ENCODE results near the gene UGT2A1. TPM values are rescaled to one million over a fixed set of nuclear protein-coding genes. Genes with fewer than 3 reads are reported as not detected.

Gene UGT2A1
- total and polyA plus RNA-seq, 2 of the 13 experiments (the other 11 are each of a cell fraction or from before 2014, with no cell fraction given): not detected

- no peaks in the 10 kb centered on the region for H3K79me2 ChIP-seq (ENCODE audit: insufficient read depth, low read length)
- ATAC-seq (no peak), FAIRE-seq (no peak), DNase-seq (ENCODE audit: low spot score) (no peak)
- intact Hi-C loops (cut with micrococcal nuclease; ENCODE audit: unreplicated experiment): no loop called here
- ChIA-PET CTCF (ENCODE audit: low intra/inter-chr PET ratio, low total read pairs) (no interaction called here), POLR2A (no interaction called here)
- BruUV-seq (replicated peaks): no TSS peak
- no peaks in the 10 kb centered on the region for H3K4me1 ChIP-seq (ENCODE audit: insufficient read depth, low read length)
- H3K27ac ChIP-seq (ENCODE audit: extremely low read length, insufficient read depth, low read length): no peak overlapping the region
- no peaks in the 10 kb centered on the region for H4K20me1 ChIP-seq (ENCODE audit: insufficient read depth, low read length)
- TF ChIP-seq NPAS2 (CRISPR knock-in tag; IDR thresholded peaks at IDR 0.05; ENCODE audit: borderline replicate concordance) (no peak), GMEB2 (CRISPR knock-in tag; IDR thresholded peaks at IDR 0.05; ENCODE audit: low read depth) (no peak), ZNF441 (CRISPR knock-in tag; IDR thresholded peaks at IDR 0.05; ENCODE audit: borderline replicate concordance) (no peak), FOXJ3 (CRISPR knock-in tag; IDR thresholded peaks at IDR 0.05; ENCODE audit: borderline replicate concordance) (no peak)
- no peak overlapping the region for H3K9ac ChIP-seq (ENCODE audit: insufficient read depth, low read depth, low read length)
- H3K4me3 ChIP-seq (replicated peaks in 1 of 3; ENCODE audit: insufficient read depth in 1 of 3, low read depth in 2 of 3, low read length in 3 of 3): no peak overlapping the region
- H2AFZ ChIP-seq (ENCODE audit: low read length): no peak overlapping the region
- no peaks in the 10 kb centered on the region for H3K9me3 ChIP-seq (ENCODE audit: low read length)
- 31% methylated on average over 1 of the region's 1 CpG for WGBS (ENCODE audit: low lambda C conversion rate)
- H3K36me3 ChIP-seq (replicated peaks in 1 of 2; ENCODE audit: control insufficient read depth in 1 of 2, insufficient read depth in 2 of 2, low read length in 2 of 2): no peaks in the 10 kb centered on the region
- in situ Hi-C loops (cut with HindIII; ENCODE audit: extremely low pct_ligation_motif_present, low pct_unique_long_range_greater_than_20kb): no loop called here
- H3K27me3 ChIP-seq (ENCODE audit: control insufficient read depth in 1 of 2, insufficient read depth in 2 of 2, low read length in 2 of 2): no peaks in the 10 kb centered on the region; a peak in 1 of 5 replicates
- no peak overlapping the region for H3K4me2 ChIP-seq (ENCODE audit: low read depth, low read length)
Observed at GRCh38 chr4:69568787-69569186, 84.3 kb downstream of the UGT2A1 start.

- in situ Hi-C loops (cut with HindIII; ENCODE audit: extremely low pct_ligation_motif_present, low pct_unique_long_range_greater_than_20kb): no loop called here
- FAIRE-seq (no peak), DNase-seq (ENCODE audit: low spot score) (no peak), ATAC-seq (no peak)
- H3K36me3 ChIP-seq (replicated peaks in 1 of 2; ENCODE audit: control insufficient read depth in 1 of 2, insufficient read depth in 2 of 2, low read length in 2 of 2): no peaks in the 10 kb centered on the region
- H3K4me3 ChIP-seq (replicated peaks in 1 of 3; ENCODE audit: insufficient read depth in 1 of 3, low read depth in 2 of 3, low read length in 3 of 3): no peak overlapping the region
- no peak overlapping the region for H2AFZ ChIP-seq (ENCODE audit: low read length)
- ChIA-PET CTCF (ENCODE audit: low intra/inter-chr PET ratio, low total read pairs) (no interaction called here), POLR2A (no interaction called here)
- H3K79me2 ChIP-seq (ENCODE audit: insufficient read depth, low read length): no peaks in the 10 kb centered on the region
- H4K20me1 ChIP-seq (ENCODE audit: insufficient read depth, low read length): no peaks in the 10 kb centered on the region
- H3K9ac ChIP-seq (ENCODE audit: insufficient read depth, low read depth, low read length): no peak overlapping the region
- H3K27ac ChIP-seq (ENCODE audit: extremely low read length, insufficient read depth, low read length): no peak overlapping the region
- intact Hi-C loops (cut with micrococcal nuclease; ENCODE audit: unreplicated experiment): no loop called here
- no peaks in the 10 kb centered on the region for H3K4me1 ChIP-seq (ENCODE audit: insufficient read depth, low read length)
- 62% methylated on average over 2 of the region's 2 CpGs for WGBS (ENCODE audit: low lambda C conversion rate)
- H3K4me2 ChIP-seq (ENCODE audit: low read depth, low read length): no peak overlapping the region
- no TSS peak for BruUV-seq (replicated peaks)
- no peaks in the 10 kb centered on the region for H3K9me3 ChIP-seq (ENCODE audit: low read length)
- no peaks in the 10 kb centered on the region for H3K27me3 ChIP-seq (ENCODE audit: control insufficient read depth in 1 of 2, insufficient read depth in 2 of 2, low read length in 2 of 2)
- TF ChIP-seq DMTF1 (CRISPR knock-in tag; IDR thresholded peaks at IDR 0.05): no peak
- no peak for TF ChIP-seq JARID2 (CRISPR knock-in tag; IDR thresholded peaks at IDR 0.05; ENCODE audit: insufficient replicate concordance)
- no peak for TF ChIP-seq ZBTB4 (CRISPR knock-in tag; IDR thresholded peaks at IDR 0.05; ENCODE audit: borderline replicate concordance)
- no peak for TF ChIP-seq ZNF616 (CRISPR knock-in tag; IDR thresholded peaks at IDR 0.05; ENCODE audit: low read depth)
- TF ChIP-seq HIC2 (CRISPR knock-in tag; IDR thresholded peaks at IDR 0.05; ENCODE audit: low read depth): no peak
Observed at GRCh38 chr4:69563424-69563823, 89.6 kb downstream of the UGT2A1 start.
